ENCODE measurements around the gene VIT. TPM values are rescaled to one million over a fixed set of nuclear protein-coding genes. Genes with fewer than 3 reads are reported as not detected.

The VIT gene
- polyA plus RNA-seq, 3 donors: not detected

- intact Hi-C loops (cut with micrococcal nuclease): no loop called here
- Mint-ChIP-seq H3K4me3 (no peak overlapping the region), H3K36me3 (peaks cover 0 to 4% of the 10 kb centered on the region in 2 donors), H3K9me3 (peaks cover 0 to 14% (median 8%) of the 10 kb centered on the region in 7 donors), H3K27ac (no peak overlapping the region), H3K4me1 (peaks cover 18% of the 10 kb centered on the region), H3K27me3 (ENCODE audit: low read depth in 3 of 3) (peaks cover 0 to 3% (median 2%) of the 10 kb centered on the region in 3 donors)
- no peak for DNase-seq
- Histone ChIP-seq H3K36me3 (replicated peaks in 1 of 2; ENCODE audit: control insufficient read depth in 1 of 2, insufficient read depth in 2 of 2, low read length in 2 of 2) (no peaks in the 10 kb centered on the region), H3K9me3 (replicated peaks in 1 of 2; ENCODE audit: control insufficient read depth in 1 of 2, insufficient read depth in 1 of 2, low read length in 2 of 2) (no peaks in the 10 kb centered on the region), H3K9ac (ENCODE audit: insufficient read depth, low read length, poor library complexity, severe bottlenecking) (no peak overlapping the region), H3K4me1 (ENCODE audit: control insufficient read depth in 1 of 2, insufficient read depth in 2 of 2, low read length in 2 of 2) (peaks cover 14 to 18% of the 10 kb centered on the region in 2 donors), H3K27me3 (ENCODE audit: control insufficient read depth in 2 of 2, insufficient read depth in 2 of 2, low read length in 2 of 2) (no peaks in the 10 kb centered on the region), H2AFZ (ENCODE audit: insufficient read depth, low read depth, low read length, poor library complexity, severe bottlenecking) (no peak overlapping the region), H3K27ac (ENCODE audit: low read depth in 1 of 2, low read length in 2 of 2) (no peak overlapping the region), H3K79me2 (ENCODE audit: insufficient read depth, low read length) (no peaks in the 10 kb centered on the region), H3K4me2 (replicated peaks; ENCODE audit: extremely low read depth, low read length, poor library complexity, severe bottlenecking) (no peak overlapping the region), H4K20me1 (ENCODE audit: insufficient read depth, low read length) (no peaks in the 10 kb centered on the region), H3K4me3 (replicated peaks in 1 of 3; ENCODE audit: low read depth in 2 of 3, low read length in 3 of 3) (no peak overlapping the region)
- no peak for TF ChIP-seq CTCF (IDR thresholded peaks at IDR 0.05)
- WGBS (ENCODE audit: insufficient coverage): no CpG with 5 or more reads among the region's 1 CpG
Observed at GRCh38 chr2:36676364-36676763, 20.1 kb upstream of the VIT start.

GRCh38 chr2:36677386-36677785, 19.1 kb upstream of the VIT start:
- Mint-ChIP-seq H3K4me1 (peaks cover 18% of the 10 kb centered on the region), H3K27ac (peak overlapping the region in 5 of 7 donors; percentile 78 to 84 (median 80)), H3K9me3 (peaks cover 0 to 14% (median 8%) of the 10 kb centered on the region in 7 donors), H3K27me3 (ENCODE audit: low read depth in 3 of 3) (peaks cover 0 to 3% (median 2%) of the 10 kb centered on the region in 3 donors), H3K4me3 (no peak overlapping the region), H3K36me3 (peaks cover 0 to 4% of the 10 kb centered on the region in 2 donors)
- intact Hi-C loops (cut with micrococcal nuclease): no loop called here
- no peak overlapping the region for H3K27ac ChIP-seq (ENCODE audit: low read depth in 1 of 2, low read length in 2 of 2)
- DNase-seq: peak; percentile 18 to 48 (median 22)
- H3K79me2 ChIP-seq (ENCODE audit: insufficient read depth, low read length): no peaks in the 10 kb centered on the region
- H3K27me3 ChIP-seq (ENCODE audit: control insufficient read depth in 2 of 2, insufficient read depth in 2 of 2, low read length in 2 of 2): no peaks in the 10 kb centered on the region
- H3K4me2 ChIP-seq (replicated peaks; ENCODE audit: extremely low read depth, low read length, poor library complexity, severe bottlenecking): no peak overlapping the region
- no peak overlapping the region for H2AFZ ChIP-seq (ENCODE audit: insufficient read depth, low read depth, low read length, poor library complexity, severe bottlenecking)
- no peak overlapping the region for H3K4me3 ChIP-seq (replicated peaks in 1 of 3; ENCODE audit: low read depth in 2 of 3, low read length in 3 of 3)
- H4K20me1 ChIP-seq (ENCODE audit: insufficient read depth, low read length): no peaks in the 10 kb centered on the region
- no peaks in the 10 kb centered on the region for H3K9me3 ChIP-seq (replicated peaks in 1 of 2; ENCODE audit: control insufficient read depth in 1 of 2, insufficient read depth in 1 of 2, low read length in 2 of 2)
- no peaks in the 10 kb centered on the region for H3K36me3 ChIP-seq (replicated peaks in 1 of 2; ENCODE audit: control insufficient read depth in 1 of 2, insufficient read depth in 2 of 2, low read length in 2 of 2)
- H3K4me1 ChIP-seq (ENCODE audit: control insufficient read depth in 1 of 2, insufficient read depth in 2 of 2, low read length in 2 of 2): peaks cover 14 to 18% of the 10 kb centered on the region in 2 donors
- H3K9ac ChIP-seq (ENCODE audit: insufficient read depth, low read length, poor library complexity, severe bottlenecking): no peak overlapping the region
- TF ChIP-seq CTCF (IDR thresholded peaks at IDR 0.05): no peak
